GM18502 (cell line): ENCODE data around the gene MUSTN1.

Experiments used
- ATAC-seq: cut with Tn5 transposase; IDR thresholded peaks from one replicate; pipeline ENCODE4 v1.9.1; 2021; ENCODE audit warnings: mild to moderate bottlenecking; ENCODE audit not compliant: unreplicated experiment, poor library complexity

MUSTN1 gene

GRCh38 chr3:52836471-52836845 is 1.6 kb upstream of the MUSTN1 start:
- no peak for ATAC-seq

DNA sequence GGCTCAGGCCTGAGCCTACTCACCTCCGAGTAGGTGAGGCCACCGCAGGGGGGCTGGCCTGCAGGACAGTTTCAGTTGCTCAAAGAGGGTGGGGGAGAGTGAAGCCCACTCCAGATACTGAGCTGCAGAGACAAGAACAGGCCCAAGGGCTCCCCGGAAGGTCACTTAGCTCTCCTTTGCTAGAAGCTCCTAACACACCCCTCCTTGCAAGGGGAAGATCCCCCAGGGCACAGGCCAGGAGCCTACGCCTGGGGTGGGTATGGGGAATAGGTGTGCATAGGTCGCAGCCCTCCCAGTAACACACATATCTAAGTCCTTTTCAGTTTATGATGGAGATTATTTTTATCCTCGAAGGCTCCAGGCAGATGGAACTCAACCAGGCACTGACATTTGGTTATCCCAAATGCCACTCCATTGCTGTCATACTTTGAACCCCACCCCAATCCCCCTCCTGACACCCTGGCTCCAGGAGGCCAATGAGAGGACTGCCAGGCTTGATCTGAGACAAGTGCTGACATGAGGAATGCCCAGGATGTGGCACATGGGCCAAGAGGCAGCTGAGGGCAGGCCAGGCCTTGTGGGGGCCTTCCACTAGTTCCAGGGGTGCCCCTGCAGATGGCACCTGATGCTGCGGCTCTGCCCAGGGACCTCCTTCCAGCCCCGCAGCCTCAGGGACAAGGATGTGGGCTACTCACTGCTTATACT is 1.1 kb upstream of the MUSTN1 start:
- no peak for ATAC-seq

- no peak for ATAC-seq
Observed at GRCh38 chr3:52833202-52833601, 1.6 kb downstream of the MUSTN1 start.

GRCh38 chr3:52831500-52832301 is 3.1 kb downstream of the MUSTN1 start:
- no peak for ATAC-seq

DNA sequence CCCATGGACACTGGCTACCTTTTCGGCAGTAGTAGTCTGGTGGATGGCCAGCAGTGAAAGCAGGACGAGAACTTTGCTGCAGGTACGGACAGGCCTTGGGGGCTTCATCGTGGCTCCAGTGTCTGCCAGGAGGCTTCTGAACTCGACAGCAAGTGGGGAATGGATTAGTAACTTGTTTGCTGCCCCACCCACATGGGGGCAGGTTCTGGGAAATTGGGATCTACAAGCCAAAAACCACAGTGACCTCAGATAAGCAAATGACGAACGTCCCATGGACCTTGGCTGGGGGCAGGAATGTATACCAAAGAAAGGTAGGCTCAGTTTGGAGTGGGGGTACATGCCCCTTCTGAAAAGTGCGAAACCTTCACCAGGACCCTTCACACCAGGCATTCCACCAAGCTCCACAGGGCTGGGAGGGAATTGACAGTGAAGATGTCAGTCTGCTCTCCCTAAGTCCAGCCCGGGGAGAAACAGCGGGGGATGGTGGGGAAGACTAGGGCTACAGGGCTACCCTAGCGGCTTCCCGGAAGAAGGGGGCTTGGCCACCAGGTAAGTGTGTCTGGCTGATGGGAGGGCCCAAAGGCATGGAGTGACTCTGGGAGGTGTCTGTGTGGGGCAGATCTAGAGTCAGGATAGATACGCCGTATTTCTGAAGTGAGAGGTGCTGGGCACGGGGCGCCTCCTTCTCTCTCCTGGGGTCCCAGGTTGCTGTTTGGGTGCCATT is 4.1 kb downstream of the MUSTN1 start, which contains the start of gene ITIH4:
Gene ITIH4 (minus strand): TSS at position 138 of the 724 bp plus-strand sequence. CDS start 30 bp downstream, at position 108.
- ATAC-seq = no peak

DNA sequence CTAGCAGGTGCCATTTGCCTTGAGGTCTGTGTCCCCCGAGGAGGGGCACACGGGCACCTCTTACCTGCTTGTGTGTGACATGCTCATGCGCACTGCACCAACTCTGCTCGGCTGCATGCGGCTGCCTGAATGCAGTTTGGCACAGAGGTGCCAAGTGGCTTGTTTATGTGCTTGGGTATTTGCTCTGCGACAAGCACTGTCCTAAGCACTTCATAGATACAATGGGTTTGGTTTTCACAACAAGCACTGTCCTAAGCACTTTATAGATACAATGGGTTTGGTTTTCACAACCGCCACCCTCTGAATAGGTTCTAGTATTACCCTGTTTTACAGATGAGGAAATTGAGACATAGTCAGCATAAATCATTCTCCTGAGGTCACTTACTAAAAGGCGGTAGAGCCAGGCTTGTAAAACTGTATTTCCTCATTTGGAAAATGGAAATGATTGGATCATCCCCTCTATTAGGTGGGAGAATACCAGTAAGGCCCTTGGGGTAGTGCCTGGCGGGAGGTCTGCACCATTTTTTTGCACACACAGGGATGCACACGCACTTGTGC is 4.8 kb downstream of the MUSTN1 start:
- no peak for ATAC-seq

DNA sequence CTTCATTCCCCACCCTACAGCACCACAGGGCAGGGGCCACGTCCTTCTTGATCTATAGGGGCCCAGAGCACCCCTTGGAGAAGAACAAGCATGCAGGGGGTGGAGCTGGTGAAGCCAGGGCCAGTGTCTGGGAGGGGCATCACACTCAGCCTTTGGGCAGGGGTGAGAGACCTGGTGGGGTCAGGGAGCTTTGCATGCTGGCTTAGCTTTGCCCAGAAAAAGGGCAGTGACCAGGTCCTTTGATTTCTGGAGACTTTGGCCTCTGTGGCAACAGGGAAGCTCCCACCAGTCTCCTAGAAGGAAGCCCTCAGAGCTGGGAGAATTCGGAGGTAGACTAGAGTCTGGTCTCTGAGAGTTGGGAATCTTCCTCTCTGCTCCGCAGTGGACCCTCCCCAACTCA is 5.3 kb downstream of the MUSTN1 start:
- no peak for ATAC-seq

DNA sequence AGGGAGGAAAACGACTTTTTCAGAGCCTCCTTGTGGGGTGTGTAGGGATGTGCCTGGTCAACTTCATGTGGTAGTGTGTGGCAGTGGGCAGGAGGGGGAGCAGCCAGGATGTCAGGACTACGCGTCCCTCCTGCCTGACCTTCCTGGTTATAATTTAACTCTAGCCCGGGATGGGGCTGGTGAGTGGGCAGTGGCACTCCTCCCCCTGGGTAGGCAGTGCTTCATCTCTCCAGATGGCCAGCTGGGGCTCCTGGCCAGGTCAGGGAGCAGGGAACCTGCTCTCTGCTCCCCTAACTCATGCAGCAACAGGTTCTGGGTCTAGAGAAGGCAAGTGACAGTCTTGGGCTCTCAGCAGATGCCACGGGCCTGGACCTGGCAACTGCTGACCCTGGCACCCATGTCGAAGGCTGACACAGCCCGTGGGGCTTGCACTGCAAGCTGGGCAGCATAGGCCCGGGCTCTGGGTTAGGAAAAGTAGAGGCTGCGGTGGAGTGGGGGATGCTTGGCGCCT is 6.9 kb downstream of the MUSTN1 start:
- no peak for ATAC-seq

DNA sequence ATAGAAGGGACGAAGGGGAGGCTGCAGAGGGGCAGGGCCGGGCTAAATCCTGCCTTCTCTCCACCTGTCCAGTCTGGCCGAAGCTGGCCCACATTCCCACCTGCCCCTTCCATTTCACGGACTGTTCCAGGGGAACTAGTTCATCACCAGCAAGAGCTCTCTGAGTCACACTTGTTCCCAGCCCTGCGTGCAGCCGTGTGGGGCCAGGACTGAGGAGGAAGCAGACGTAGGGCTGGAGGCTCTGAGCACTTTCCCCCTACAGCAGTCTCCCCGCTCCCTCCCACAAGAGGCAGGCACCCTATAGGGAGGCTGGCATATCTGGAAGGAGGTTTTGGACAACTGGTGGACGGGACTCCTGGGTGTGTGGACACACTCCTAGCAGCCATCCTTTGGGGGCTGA is 7.4 kb downstream of the MUSTN1 start:
- no peak for ATAC-seq

- ATAC-seq = no peak
Observed at GRCh38 chr3:52824037-52824436, 10.8 kb downstream of the MUSTN1 start.

DNA sequence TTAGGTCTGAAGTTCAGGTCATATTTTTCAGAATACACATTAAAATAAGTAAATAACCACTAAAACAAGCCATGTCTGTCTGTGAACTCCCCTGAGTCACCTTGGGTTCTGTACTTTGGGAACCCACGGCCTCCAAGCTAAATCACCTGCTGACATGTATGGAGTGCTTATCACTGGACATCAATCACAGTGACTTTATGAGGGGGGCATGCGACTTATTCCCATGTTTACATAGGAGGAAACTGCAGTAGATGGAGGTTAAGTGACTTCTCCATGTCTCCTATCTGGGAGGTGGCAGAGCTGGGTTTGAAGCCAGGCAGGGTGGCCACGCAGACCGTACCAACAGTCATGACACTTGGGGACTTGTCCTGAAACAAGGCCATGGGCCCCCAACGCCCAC is 12.5 kb downstream of the MUSTN1 start:
- no peak for ATAC-seq

- ATAC-seq = no peak
Observed at GRCh38 chr3:52820736-52821135, 14.1 kb downstream of the MUSTN1 start.

GRCh38 chr3:52819936-52820335 is 14.9 kb downstream of the MUSTN1 start:
- no peak for ATAC-seq

DNA sequence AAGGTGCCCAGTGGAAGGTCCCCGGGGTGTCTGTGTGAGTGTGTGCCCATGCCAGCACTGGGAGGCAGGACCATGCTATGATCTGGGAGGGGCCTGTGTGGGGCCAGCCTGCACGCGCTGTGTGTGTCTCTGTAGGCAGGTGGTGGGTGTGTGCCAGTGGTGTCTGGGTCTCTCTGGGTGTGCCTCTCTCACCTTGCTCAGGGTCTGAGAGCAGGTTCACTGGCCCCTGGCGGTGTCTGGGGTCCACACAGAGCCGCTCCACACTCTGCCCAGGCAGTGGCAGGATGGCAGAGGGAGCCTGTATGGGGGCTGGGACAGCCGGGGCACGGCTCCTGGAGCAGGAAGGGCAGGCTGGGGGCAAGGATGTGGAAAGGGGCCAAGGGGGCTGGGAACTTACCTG is 17.0 kb downstream of the MUSTN1 start:
- no peak for ATAC-seq

- no peak for ATAC-seq
Observed at GRCh38 chr3:52817221-52817620, 17.6 kb downstream of the MUSTN1 start.

GRCh38 chr3:52816654-52817053 is 18.2 kb downstream of the MUSTN1 start:
- no peak for ATAC-seq

- no peak for ATAC-seq
Observed at GRCh38 chr3:52816199-52816598, 18.6 kb downstream of the MUSTN1 start.

GRCh38 chr3:52813810-52814209 is 21.0 kb downstream of the MUSTN1 start:
- ATAC-seq = no peak

DNA sequence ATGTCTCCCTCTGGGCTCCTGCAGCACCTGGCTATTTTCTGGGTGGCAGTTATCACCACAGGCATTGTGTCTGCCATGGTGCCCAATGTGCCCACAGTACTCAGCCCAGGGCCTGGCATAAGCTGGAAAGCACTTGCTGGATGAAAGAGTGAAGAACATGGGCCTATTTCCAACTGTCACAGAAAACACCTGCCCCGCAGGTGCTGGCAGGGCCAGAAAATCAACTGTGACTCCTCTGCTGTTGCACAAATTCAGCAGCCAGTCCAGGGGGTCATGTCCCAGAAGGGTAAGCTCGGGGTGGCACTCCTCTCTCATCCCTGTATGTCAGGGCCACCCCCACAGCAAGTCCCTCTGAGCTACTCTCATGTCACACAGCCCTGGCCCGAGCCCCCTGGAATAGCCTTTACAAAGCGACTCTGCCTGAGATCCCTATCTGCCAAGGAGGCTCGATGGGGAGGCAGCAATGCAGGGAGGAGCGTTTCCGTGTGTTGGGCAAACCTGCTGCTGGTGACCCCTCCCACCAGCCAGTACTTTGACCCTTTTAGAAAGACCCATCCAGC is 23.3 kb downstream of the MUSTN1 start:
- no peak for ATAC-seq

- ATAC-seq = no peak
Observed at GRCh38 chr3:52810923-52811322, 23.9 kb downstream of the MUSTN1 start.
